SU-DHL-6 (cell line): ENCODE results near the gene WAC.

Experiments used
- H2AFZ ChIP-seq: fragments of 200-600 bp; sonication (generic); 2 replicates; pipeline ENCODE4 v1.6.1; 2014; ENCODE audit warnings: low read depth, mild to moderate bottlenecking, moderate library complexity, mixed read lengths, antibody characterized with exemption, low read length; ENCODE audit not compliant: severe bottlenecking
- H3F3A ChIP-seq: fragments of 200-600 bp; shearing (Covaris generic); 2 replicates; pipeline ENCODE4 v1.6.0; 2016; ENCODE audit warnings: antibody characterized with exemption, mild to moderate bottlenecking; ENCODE audit not compliant: insufficient read depth
- H3K27ac ChIP-seq: fragments of 200-600 bp; sonication (generic); 2 replicates; pipeline ENCODE4 v1.5.1; 2016; ENCODE audit warnings: low read depth, mild to moderate bottlenecking, low read length, moderate library complexity, mixed read lengths
- H3K27me3 ChIP-seq: fragments of 200-600 bp; sonication (generic), shearing (Covaris generic); 2 replicates; pipeline ENCODE4 v1.6.0; 2014; ENCODE audit warnings: mild to moderate bottlenecking, low read length
- H3K36me3 ChIP-seq: fragments of 200-600 bp; sonication (generic); 2 replicates; pipeline ENCODE4 v1.6.1; 2014; ENCODE audit warnings: mild to moderate bottlenecking, low read length, mixed read lengths
- H3K4me2 ChIP-seq: fragments of 300-600, 200-600 bp; shearing (Covaris generic), sonication (generic); 2 replicates; pipeline ENCODE4 v1.6.0; 2014; ENCODE audit warnings: low read length, low read depth, mild to moderate bottlenecking; ENCODE audit not compliant: poor library complexity, severe bottlenecking
- H3K4me3 ChIP-seq: fragments of 200-600 bp; sonication (generic); 2 replicates; pipeline ENCODE4 v1.5.1; 2014; ENCODE audit warnings: antibody characterized with exemption, low read length, mild to moderate bottlenecking, mixed read lengths; ENCODE audit not compliant: insufficient read depth, poor library complexity, severe bottlenecking
- H3K79me2 ChIP-seq: fragments of 200-600 bp; sonication (generic); 2 replicates; pipeline ENCODE4 v1.6.1; 2014; ENCODE audit warnings: mild to moderate bottlenecking, low read length, moderate library complexity; ENCODE audit not compliant: insufficient read depth
- H3K9ac ChIP-seq: fragments of 200-600 bp; sonication (generic); 2 replicates; pipeline ENCODE4 v1.7.0; 2014; ENCODE audit warnings: mild to moderate bottlenecking, low read length
- H3K9me2 ChIP-seq: fragments of 200-600 bp; sonication (generic); replicated peaks from 2 replicates; pipeline ENCODE4 v1.6.1; 2014; ENCODE audit warnings: low read length; ENCODE audit not compliant: insufficient read depth
- H3K9me3 ChIP-seq: fragments of 200-600 bp; sonication (generic); 2 replicates; pipeline ENCODE4 v1.6.1; 2014; ENCODE audit warnings: low read length, mixed read lengths; ENCODE audit not compliant: insufficient read depth
- H4K20me1 ChIP-seq: fragments of 200-600 bp; sonication (generic); 2 replicates; pipeline ENCODE4 v1.6.1; 2014; ENCODE audit warnings: low read depth, mild to moderate bottlenecking, antibody characterized with exemption, low read length, moderate library complexity, mixed read lengths
- EZH2phosphoT487 ChIP-seq: fragments of 200-600 bp; sonication (generic), shearing (Covaris generic); conservative IDR thresholded peaks from 2 replicates; pipeline ENCODE4 v1.6.1; 2018; ENCODE audit warnings: mild to moderate bottlenecking, antibody characterized with exemption, low read length, moderate library complexity, mixed read lengths
- TF ChIP-seq, protein P1 (sequence below): fragments of 200-600 bp; sonication (generic); IDR thresholded peaks from one replicate; pipeline ENCODE4 v1.5.1; 2017; ENCODE audit warnings: antibody characterized with exemption, mild to moderate bottlenecking, low read length, moderate library complexity; ENCODE audit not compliant: insufficient read depth, poor library complexity, severe bottlenecking

Gene WAC

DNA sequence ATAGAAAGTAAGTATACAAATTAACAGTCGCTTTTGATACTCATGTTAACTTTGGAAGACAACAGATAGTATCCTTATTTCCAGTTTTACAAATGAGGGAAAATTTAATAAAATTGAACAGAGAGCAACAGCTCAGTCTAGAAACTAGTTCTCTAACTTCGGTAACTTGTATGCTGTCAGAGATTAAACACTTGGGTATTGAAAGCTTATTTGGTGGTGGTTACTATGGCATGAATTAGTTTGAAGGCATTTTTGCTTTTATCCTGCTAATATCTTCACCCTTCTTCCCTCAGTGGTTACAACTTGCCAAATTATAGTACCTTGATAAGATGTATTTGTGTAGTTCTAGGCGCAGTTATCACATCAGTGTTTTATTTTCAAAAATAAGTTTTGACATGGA, 7.2 kb downstream of the WAC start:
- Histone ChIP-seq H4K20me1 (peaks cover 77% of the 10 kb centered on the region), H3K36me3 (peaks cover 80% of the 10 kb centered on the region), H3K27me3 (no peaks in the 10 kb centered on the region), H3K4me2 (no peak overlapping the region), H3K9me2 (no peaks in the 10 kb centered on the region), H3K9ac (no peak overlapping the region), H3K79me2 (peaks cover 97% of the 10 kb centered on the region), H3K4me3 (no peak overlapping the region), H3K9me3 (no peaks in the 10 kb centered on the region), H3F3A (peaks cover 18% of the 10 kb centered on the region; the same call in 1 of the 2 replicates), H3K27ac (no peak overlapping the region), H2AFZ (no peak overlapping the region)
- TF ChIP-seq, protein P1, sequence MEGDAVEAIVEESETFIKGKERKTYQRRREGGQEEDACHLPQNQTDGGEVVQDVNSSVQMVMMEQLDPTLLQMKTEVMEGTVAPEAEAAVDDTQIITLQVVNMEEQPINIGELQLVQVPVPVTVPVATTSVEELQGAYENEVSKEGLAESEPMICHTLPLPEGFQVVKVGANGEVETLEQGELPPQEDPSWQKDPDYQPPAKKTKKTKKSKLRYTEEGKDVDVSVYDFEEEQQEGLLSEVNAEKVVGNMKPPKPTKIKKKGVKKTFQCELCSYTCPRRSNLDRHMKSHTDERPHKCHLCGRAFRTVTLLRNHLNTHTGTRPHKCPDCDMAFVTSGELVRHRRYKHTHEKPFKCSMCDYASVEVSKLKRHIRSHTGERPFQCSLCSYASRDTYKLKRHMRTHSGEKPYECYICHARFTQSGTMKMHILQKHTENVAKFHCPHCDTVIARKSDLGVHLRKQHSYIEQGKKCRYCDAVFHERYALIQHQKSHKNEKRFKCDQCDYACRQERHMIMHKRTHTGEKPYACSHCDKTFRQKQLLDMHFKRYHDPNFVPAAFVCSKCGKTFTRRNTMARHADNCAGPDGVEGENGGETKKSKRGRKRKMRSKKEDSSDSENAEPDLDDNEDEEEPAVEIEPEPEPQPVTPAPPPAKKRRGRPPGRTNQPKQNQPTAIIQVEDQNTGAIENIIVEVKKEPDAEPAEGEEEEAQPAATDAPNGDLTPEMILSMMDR = no peak
- TF ChIP-seq EZH2phosphoT487 = no peak

DNA sequence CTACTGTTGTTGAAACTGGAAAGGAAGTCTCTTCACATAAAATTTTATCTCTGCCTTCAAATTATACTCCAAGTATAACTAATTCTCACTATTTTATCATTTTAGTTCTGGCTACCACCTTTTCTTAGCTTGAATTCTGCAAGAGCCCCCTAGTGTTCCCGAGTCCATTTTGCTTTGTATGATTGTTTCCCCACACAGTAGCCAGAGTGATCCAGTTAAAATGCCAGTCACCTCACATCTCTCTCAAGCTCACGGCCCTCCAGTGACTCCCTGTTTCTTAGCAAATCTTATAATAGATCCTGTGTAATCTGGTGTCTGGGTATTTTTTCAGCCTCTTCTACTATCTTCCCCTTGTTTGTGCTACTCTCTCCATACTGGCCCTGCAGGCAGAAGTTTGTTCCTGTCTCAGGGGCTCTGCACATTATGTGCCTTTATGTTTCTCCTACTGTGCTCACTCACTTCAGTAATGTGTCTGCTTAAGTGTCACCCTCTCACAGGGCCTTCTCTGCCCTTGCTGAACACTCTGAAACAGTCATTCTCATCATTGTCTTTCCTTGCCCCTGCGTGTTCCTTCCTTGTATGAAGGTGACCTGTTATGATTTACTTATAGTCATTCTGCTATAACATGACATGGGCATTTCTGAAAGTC, 8.9 kb downstream of the WAC start:
- no peaks in the 10 kb centered on the region for H3K9me2 ChIP-seq
- H4K20me1 ChIP-seq = peaks cover 71% of the 10 kb centered on the region
- no peaks in the 10 kb centered on the region for H3K27me3 ChIP-seq
- peaks cover 97% of the 10 kb centered on the region for H3K79me2 ChIP-seq
- H3K9me3 ChIP-seq = no peaks in the 10 kb centered on the region
- H3K4me3 ChIP-seq = no peak overlapping the region
- H3K4me2 ChIP-seq = no peak overlapping the region
- no peak overlapping the region for H3K9ac ChIP-seq
- H2AFZ ChIP-seq = no peak overlapping the region
- H3K36me3 ChIP-seq = peaks cover 70% of the 10 kb centered on the region
- H3K27ac ChIP-seq = no peak overlapping the region
- H3F3A ChIP-seq = peaks cover 20% of the 10 kb centered on the region; the same call in 1 of the 2 replicates
- TF ChIP-seq EZH2phosphoT487 = no peak
- TF ChIP-seq, protein P1 = no peak

DNA sequence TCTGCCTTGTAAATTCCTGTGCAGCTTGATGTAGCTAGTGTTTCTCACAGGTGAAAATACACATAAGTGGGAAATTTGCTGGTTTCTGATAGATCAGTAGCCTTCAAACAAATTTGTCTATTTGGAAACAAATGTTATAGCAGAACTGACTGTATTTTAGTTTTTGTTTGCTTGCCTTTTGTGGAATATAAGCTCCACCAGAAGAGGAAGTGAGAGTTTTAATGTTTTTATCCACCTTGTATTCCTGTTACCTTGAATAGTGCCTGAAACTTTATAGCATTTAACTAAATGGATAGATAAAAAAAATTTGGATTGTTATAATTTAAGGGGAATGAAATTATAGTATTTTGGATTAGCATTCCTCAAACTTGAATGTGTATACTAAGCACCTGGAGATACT, 9.8 kb downstream of the WAC start:
- Histone ChIP-seq H3K4me3 (no peak overlapping the region), H3K79me2 (peaks cover 97% of the 10 kb centered on the region), H3K9ac (no peak overlapping the region), H3K27me3 (no peaks in the 10 kb centered on the region), H2AFZ (no peak overlapping the region), H3F3A (peaks cover 15% of the 10 kb centered on the region; the same call in 1 of the 2 replicates), H3K9me2 (no peaks in the 10 kb centered on the region), H3K36me3 (peaks cover 64% of the 10 kb centered on the region), H3K9me3 (no peaks in the 10 kb centered on the region), H3K4me2 (no peak overlapping the region), H4K20me1 (peaks cover 65% of the 10 kb centered on the region), H3K27ac (no peak overlapping the region)
- TF ChIP-seq EZH2phosphoT487 = no peak
- TF ChIP-seq, protein P1 = no peak
